Naive thymus-derived CD8-positive, alpha-beta T cell (primary cell): ENCODE measurements around the gene KLHL36. TPM values are rescaled to one million over a fixed set of nuclear protein-coding genes. Genes with fewer than 3 reads are reported as not detected.

ENCODE experiments used
- ATAC-seq, 2 donors: fragments of 150-1000 bp; cut with Tn5 transposase in 1 of 2; sonication (Bioruptor Pico), chemical (Tn5 transposase) in 1 of 2; 1 replicate in 1 of 2; 2 replicates in 1 of 2; pipeline ENCODE4 v1.10.0; 2021; ENCODE audit warnings: mild to moderate bottlenecking in 2 of 2, moderate library complexity in 2 of 2
- POLR2A ChIA-PET: fragments of 350-600 bp; sonication (Branson Sonifier 250); formaldehyde crosslinking; loops from one replicate; lab custom pipeline; 2021; ENCODE audit warnings: antibody characterized with exemption; lab: Charles Lee
- DNase-seq, 10 donors: peaks; one replicate each; pipeline versions ENCODE4 v3.0.0 to v3.0.0-alpha.2; 2020 to 2022
- H3K27ac Mint-ChIP-seq, 10 donors: one replicate each; pipeline ENCODE4 v1.8.0; 2020 to 2022; ENCODE audit warnings: mild to moderate bottlenecking in 10 of 10, mixed read lengths in 10 of 10, moderate library complexity in 4 of 10, inconsistent platforms in 1 of 10
- H3K27me3 Mint-ChIP-seq, 5 donors: one replicate each; pipeline ENCODE4 v1.8.0; 2021 to 2022; ENCODE audit warnings: mixed read lengths in 5 of 5
- H3K36me3 Mint-ChIP-seq, 3 donors: one replicate each; pipeline ENCODE4 v1.8.0; 2020 to 2022; ENCODE audit warnings: mixed read lengths in 3 of 3, mild to moderate bottlenecking in 2 of 3, inconsistent platforms in 1 of 3
- H3K4me1 Mint-ChIP-seq, 4 donors: one replicate each; pipeline ENCODE4 v1.8.0; 2021 to 2022; ENCODE audit warnings: mixed read lengths in 4 of 4
- H3K4me3 Mint-ChIP-seq, 10 donors: one replicate each; pipeline ENCODE4 v1.8.0; 2020 to 2022; ENCODE audit warnings: mild to moderate bottlenecking in 10 of 10, mixed read lengths in 10 of 10, moderate library complexity in 6 of 10, inconsistent platforms in 1 of 10
- H3K9me3 Mint-ChIP-seq, 9 donors: one replicate each; pipeline ENCODE4 v1.8.0; 2020 to 2022; ENCODE audit warnings: mixed read lengths in 9 of 9, mild to moderate bottlenecking in 3 of 9, inconsistent platforms in 1 of 9, moderate library complexity in 1 of 9
- polyA plus RNA-seq, 3 donors: library from polyadenylated mRNA; unstranded; fragments of 300-500 nt; fragmentation: Illumina TruSeq; gene quantifications; one replicate each; pipeline ENCODE4 v1.2.3, GENCODE V29; 2021
- total RNA-seq, 8 experiments: library from RNA in 2 of 8; stranded (reverse) in 2 of 8; gene quantifications; one replicate each; pipeline ENCODE4 v1.2.3 and lab custom pipeline; 2021 to 2026

The KLHL36 gene
- total and polyA plus RNA-seq, 5 experiments from 2014 or later, result 27.4 to 157 (median 50.3) TPM

- no peak for ATAC-seq
- H3K27ac Mint-ChIP-seq, result no peak overlapping the region
- H3K36me3 Mint-ChIP-seq, result peaks cover 0 to 49% (median 0%) of the 10 kb centered on the region in 3 donors
- POLR2A ChIA-PET, result no interaction called here
- peak overlapping the region in 1 of 10 donors; percentile 30 for H3K4me3 Mint-ChIP-seq
- DNase-seq, result no peak
- H3K9me3 Mint-ChIP-seq, result no peaks in the 10 kb centered on the region
- H3K4me1 Mint-ChIP-seq, result peaks cover 40 to 91% (median 83%) of the 10 kb centered on the region in 4 donors
- no peaks in the 10 kb centered on the region for H3K27me3 Mint-ChIP-seq
These were observed 58.5 kb downstream of the KLHL36 start for GRCh38 chr16:84706856-84707255.

DNA sequence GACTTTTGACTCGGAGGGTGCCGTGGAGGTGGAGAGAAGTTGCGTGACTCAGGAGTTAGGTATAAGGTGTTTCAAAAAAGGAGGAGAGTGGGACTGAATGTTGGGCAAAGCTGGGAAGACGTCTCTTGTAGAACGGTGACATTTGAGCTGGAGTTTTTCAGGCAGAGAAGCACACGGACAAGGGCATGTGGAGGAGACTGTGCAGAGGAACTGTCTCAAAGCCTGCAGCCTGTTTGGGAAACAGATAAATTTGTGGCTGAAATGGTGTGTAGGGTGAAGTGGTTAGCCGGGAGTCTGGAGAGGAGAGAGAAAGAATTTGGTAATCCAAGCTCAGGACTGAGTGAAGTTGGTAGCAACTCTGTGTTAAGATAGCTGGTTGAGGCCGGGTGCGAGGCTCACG, 61.3 kb downstream of the KLHL36 start:
- peak overlapping the region in 7 of 10 donors; percentile 7 to 66 (median 43) for H3K27ac Mint-ChIP-seq
- no peaks in the 10 kb centered on the region for H3K9me3 Mint-ChIP-seq
- H3K4me3 Mint-ChIP-seq, result peak overlapping the region in 4 of 10 donors; percentile 0 to 27 (median 19)
- ATAC-seq (no peak), DNase-seq (no peak)
- H3K36me3 Mint-ChIP-seq, result peaks cover 0 to 56% (median 0%) of the 10 kb centered on the region in 3 donors
- peaks cover 51 to 94% (median 87%) of the 10 kb centered on the region in 4 donors for H3K4me1 Mint-ChIP-seq
- POLR2A ChIA-PET, result interaction anchor here (0.5 to 1.4 kb wide), 2 partner anchors 9 to 30 kb away, joined by 3 read pairs; no protein-coding TSS in a partner anchor
- H3K27me3 Mint-ChIP-seq, result no peaks in the 10 kb centered on the region

DNA sequence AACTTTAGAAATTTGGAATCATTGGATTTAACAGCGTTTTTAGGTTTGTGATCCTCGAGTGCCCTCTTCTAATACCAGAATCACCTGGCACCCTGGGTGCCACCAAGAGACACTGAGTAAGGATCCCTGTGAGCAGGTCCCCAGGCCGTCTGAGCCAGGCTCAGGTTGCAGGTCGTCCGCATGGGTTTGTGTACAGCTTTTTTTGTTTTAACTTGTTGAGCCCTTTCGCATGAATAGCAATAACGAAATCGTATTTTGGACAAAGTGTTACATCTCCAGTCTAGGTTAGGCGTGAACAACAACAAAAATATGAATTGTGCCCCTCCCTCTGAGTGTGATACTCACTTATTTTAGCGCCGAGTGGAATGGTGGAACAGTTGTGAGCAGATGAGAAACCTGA, 62.4 kb downstream of the KLHL36 start:
- peak in 1 of 10 donors; percentile 3 for DNase-seq
- H3K4me3 Mint-ChIP-seq, result no peak overlapping the region
- no peak for ATAC-seq
- H3K27ac Mint-ChIP-seq, result peak overlapping the region in 2 of 10 donors; percentile 4 to 45
- H3K4me1 Mint-ChIP-seq, result peaks cover 50 to 92% (median 81%) of the 10 kb centered on the region in 4 donors
- H3K36me3 Mint-ChIP-seq, result peaks cover 0 to 51% (median 0%) of the 10 kb centered on the region in 3 donors
- H3K27me3 Mint-ChIP-seq, result no peaks in the 10 kb centered on the region
- POLR2A ChIA-PET, result interaction anchor here (0.8 to 1.4 kb wide), 2 partner anchors 9 to 10 kb away, joined by 3 read pairs; no protein-coding TSS in a partner anchor
- H3K9me3 Mint-ChIP-seq, result no peaks in the 10 kb centered on the region

Other genes starting within 250 kb of the KLHL36 start
- gene MEAK7, start 143.9 kb upstream of the KLHL36 start, total RNA-seq, result 1 to 10 TPM; 7.1 to 8.9 TPM
- gene MEAK7, start 143.9 kb upstream of the KLHL36 start, polyA plus RNA-seq, result 1 to 10 TPM; 3.7 to 6.7 (median 4.6) TPM
- 100 to 1,000 TPM in 1 of 2 experiments, 10 to 100 TPM in 1; 99.1 to 101 TPM for gene COTL1, start 30.4 kb upstream of the KLHL36 start, total RNA-seq
- 100 to 1,000 TPM; 341 to 512 (median 425) TPM for gene COTL1, start 30.4 kb upstream of the KLHL36 start, polyA plus RNA-seq
- gene USP10, start 51.5 kb downstream of the KLHL36 start, total RNA-seq, result 10 to 100 TPM; 79.5 to 87.3 TPM
- 10 to 100 TPM; 61.3 to 89.8 (median 80.7) TPM for gene USP10, start 51.5 kb downstream of the KLHL36 start, polyA plus RNA-seq
- not detected for gene CRISPLD2, start 171.5 kb downstream of the KLHL36 start, total RNA-seq
- gene CRISPLD2, start 171.5 kb downstream of the KLHL36 start, polyA plus RNA-seq, result under 1 TPM; 0.05 to 0.24 (median 0.07) TPM